GM18498 (cell line): ENCODE data around the gene ZNF568.

Source experiments
- ATAC-seq: cut with Tn5 transposase; IDR thresholded peaks from one replicate; pipeline ENCODE4 v1.9.1; 2021; ENCODE audit warnings: mild to moderate bottlenecking, moderate library complexity; ENCODE audit not compliant: unreplicated experiment

The ZNF568 gene

DNA sequence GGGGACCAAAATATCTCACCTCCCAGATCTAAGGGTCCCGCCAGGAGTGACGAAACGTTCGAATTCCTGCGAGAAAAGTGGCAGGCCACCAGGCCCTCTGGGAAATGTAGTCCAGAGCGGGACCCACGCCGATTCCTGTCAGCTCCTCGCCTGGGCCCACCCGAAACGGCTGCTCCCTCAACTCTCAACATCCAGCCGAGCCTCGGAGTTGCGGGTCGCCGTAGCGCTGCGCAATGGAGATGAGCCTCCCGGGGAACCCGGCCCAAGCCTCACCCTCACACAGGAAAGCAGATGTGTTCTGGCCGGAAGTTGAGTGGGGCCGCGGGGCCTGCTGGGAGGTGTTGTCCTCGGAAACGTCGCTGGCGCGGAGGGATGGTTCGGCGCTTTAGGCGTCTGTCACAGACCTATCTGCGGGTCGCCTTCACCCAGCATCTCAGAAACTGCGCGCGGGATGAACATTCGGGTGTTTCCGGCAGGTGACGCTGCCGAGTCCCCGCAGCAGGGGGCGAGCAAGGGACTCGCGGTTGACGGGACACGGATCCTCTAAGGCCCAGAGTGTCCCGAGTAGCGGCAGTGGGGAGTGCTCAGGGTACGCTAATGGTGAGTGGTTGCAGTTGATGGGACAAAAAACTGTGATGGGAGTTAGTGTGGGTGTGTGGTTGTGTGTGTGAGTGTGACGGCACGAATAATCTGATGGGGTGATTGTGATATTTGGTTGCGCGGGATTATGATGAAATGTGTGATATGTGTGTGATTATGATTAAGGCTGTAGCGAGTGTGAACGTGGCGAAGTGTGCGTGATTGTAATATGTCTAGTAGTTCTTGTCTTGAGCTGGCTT, at the start of gene ZNF568, which contains the start of gene ZNF829:
TSS of gene ZNF568 (plus strand) at position 341 of the 839 bp plus-strand sequence. CDS start 6,439 bp downstream, outside the sequence.
TSS of gene ZNF829 (minus strand) at position 300 of the 839 bp plus-strand sequence. CDS start 1,124 bp downstream, outside the sequence.
- peak; percentile 95 for ATAC-seq

DNA sequence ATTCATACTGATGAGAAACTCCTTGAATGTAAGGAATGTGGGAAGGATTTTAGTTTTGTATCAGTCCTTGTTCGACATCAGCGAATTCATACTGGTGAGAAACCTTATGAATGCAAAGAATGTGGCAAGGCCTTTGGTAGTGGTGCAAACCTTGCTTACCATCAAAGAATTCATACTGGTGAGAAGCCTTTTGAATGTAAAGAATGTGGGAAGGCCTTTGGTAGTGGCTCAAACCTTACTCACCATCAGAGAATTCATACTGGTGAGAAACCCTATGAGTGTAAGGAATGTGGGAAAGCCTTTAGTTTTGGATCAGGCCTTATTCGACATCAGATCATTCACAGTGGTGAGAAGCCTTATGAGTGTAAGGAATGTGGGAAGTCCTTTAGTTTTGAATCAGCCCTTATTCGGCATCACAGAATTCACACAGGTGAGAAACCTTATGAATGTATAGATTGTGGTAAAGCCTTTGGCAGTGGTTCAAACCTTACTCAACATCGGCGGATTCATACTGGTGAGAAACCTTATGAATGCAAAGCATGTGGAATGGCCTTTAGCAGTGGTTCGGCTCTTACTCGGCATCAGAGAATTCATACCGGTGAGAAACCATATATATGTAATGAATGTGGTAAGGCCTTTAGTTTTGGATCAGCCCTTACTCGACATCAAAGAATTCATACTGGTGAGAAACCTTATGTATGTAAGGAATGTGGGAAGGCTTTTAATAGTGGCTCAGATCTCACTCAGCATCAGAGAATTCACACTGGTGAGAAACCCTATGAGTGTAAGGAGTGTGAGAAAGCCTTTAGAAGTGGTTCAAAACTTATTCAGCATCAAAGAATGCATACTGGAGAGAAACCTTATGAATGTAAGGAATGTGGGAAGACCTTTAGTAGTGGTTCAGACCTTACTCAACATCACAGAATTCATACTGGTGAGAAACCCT, 38.9 kb upstream of the ZNF568 start:
- no peak for ATAC-seq

DNA sequence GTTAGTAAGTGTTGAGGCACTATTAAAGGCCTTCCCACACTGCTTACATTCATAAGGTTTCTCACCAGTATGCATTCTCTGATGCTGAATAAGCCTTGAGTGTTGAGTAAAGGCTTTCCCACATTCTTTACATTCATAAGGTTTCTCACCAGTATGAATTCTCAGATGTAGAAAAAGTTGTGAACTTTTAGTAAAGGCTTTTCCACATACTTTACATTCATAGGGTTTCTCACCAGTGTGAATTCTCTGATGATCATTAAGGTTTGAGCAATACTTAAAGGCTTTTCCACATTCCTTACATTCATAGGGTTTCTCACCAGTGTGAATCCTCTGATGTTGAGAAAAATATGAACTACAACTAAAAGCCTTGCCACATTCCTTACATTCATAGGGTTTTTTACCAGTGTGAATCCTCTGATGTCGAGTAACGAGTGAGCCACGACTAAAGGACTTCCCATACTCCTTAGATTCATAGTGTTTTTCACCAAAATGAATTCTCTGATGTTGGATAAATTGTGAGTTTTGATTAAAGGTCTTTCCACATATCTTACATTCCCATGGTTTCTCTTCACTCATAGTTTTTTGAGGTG, 24.3 kb upstream of the ZNF568 start:
- no peak for ATAC-seq

DNA sequence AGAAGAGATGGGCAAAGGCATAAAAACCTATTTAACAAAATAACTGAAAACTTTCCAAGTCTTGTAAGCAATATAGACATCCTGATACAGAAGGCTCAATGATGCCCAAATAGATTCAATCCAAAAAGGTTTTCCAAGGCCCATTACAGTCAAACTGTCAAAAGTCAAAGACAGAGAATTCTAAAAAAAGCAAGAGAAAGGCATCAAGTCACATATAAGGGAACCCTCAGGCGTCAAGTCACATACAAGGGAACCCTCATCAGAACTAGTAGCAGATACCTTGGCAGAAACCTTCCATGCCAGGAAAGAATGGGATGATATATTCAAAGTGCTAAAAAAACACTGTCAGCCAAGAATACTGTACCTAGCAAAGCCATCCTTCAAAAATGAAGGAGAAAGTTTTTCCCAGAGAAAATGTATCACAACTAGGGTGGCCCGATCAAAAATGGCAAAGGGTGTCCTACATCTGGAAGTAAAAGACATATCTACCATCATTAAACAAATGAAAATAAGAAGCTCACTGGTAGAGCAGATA, 21.2 kb upstream of the ZNF568 start:
- ATAC-seq = no peak

DNA sequence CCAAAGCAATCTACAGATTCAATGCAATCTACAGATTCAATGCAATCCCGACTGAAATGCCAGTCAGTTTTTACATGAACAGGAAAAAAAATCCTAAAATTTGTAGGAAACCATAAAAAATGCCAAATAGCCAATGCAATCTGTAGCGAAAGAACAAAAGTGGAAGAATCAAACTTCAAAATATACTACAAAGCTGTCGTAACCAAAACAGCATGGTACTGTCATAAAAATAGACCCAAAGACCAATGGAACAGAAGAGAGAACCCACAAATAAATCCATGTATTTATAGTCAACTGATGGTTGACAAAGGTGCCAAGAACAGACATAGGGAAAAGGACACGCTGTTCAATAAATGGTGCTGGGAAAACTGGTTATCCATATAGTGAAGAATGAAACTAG, 17.7 kb upstream of the ZNF568 start:
- ATAC-seq = no peak

DNA sequence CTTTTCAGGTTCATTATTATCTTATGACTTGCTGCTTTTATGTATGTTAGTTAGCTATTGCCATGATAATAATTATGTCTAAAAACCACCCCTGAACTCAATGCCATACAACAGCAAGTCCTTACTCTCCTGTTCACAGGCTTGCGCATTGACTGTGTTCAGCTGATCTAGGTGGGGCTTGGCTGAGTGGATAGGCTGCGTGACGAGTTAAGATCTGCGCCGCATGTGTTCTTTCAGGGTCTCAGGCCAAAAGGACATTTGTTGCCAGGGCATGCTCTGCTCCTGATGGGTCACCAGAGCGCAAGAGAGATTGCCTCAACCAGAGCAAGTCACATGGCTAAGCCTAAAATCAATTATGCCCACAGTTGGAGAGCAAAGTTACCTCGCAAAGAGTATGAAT, 859 bp downstream of the ZNF568 start:
- no peak for ATAC-seq

DNA sequence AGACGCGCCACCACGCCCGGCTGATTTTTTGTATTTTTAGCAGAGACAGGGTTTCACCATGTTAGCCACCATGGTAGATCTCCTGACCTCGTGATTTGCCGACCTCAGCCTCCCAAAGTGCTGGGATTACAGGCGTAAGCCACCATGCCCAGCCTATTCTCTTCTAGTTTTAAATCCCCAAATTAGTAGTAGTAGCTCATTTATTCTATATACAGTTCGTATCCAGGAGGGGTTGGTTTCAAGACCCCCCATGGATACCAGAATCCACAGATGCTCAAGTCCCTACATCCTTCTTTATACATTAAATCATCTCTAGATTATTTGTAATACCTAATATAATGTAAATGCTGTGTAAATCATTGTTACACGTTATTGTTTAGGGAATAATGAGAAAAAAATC, 2.0 kb downstream of the ZNF568 start:
- no peak for ATAC-seq

DNA sequence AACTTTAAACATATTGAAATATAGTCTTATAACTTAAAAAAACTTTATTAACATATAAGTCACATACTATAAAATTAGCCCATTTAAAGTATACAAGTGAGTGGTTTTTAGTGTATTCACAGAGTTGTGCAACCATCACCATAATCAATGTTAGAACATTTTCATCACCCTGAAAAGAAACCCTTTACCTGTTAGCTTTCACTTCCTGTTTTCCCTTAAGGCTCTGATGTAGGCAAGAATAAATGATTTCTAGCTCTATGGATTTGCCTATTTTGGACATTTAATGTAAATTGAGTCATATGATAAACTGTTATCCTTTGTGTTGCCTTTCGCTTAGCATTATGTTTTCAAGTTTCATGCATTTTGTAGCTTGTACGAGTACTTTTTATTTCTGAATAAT, 15.6 kb downstream of the ZNF568 start:
- ATAC-seq = no peak

DNA sequence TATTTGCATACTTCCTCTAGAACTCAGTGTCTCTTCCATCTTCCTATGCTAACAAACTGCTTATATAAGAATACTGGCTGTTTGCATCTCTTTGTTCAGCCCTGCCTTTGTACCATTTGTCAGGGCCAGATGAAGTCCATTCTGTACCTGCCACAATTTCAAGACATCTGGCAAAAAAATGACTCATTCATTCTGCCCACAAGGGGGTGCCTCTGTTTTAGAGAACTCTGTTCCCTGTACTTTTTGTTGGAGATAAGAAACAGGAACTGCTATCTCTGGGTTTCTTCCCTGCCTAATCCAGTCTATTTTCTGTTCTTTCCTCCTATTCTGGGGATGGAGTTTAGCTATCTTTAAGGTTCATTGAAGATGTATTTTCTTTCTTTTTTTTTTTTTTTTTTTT, 23.0 kb downstream of the ZNF568 start:
- ATAC-seq = no peak

DNA sequence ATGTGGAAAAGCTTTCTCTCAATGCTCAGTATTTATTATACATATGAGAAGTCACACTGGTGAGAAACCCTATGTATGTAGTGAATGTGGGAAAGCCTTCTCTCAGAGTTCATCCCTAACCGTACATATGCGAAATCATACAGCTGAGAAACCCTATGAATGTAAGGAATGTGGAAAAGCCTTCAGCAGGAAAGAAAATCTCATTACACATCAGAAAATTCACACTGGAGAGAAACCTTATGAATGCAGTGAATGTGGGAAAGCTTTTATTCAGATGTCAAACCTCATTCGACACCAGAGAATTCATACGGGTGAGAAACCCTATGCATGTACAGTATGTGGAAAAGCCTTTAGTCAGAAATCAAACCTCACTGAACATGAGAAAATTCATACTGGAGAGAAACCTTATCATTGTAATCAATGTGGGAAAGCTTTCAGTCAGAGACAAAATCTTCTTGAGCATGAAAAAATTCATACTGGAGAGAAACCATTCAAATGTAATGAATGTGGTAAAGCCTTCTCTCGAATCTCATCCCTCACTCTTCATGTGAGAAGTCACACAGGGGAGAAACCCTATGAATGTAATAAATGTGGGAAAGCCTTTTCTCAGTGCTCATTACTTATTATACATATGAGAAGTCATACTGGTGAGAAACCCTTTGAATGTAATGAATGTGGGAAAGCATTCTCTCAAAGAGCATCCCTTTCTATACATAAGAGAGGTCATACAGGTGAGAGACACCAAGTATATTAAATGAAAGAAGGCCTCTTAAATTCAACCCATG, 34.4 kb downstream of the ZNF568 start:
- ATAC-seq = no peak

DNA sequence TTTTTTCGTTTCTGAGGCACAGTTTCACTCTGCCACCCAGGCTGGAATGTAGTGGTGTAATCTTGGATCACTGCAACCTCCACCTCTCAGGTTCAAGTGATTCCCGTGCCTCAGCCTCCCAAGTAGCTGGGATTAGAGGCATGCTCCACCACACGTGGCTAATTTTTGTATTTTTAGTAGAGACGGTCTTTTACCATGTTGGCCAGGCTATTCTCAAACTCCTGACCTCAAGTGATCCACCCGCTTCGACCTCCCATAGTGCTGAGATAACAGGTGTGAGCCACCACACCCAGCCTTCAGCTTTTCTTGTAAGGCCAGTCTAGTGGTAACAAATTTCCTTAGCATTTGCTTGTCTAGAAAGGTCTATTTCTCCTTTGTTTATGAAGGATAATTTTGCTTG, 46.2 kb downstream of the ZNF568 start:
- ATAC-seq = no peak

DNA sequence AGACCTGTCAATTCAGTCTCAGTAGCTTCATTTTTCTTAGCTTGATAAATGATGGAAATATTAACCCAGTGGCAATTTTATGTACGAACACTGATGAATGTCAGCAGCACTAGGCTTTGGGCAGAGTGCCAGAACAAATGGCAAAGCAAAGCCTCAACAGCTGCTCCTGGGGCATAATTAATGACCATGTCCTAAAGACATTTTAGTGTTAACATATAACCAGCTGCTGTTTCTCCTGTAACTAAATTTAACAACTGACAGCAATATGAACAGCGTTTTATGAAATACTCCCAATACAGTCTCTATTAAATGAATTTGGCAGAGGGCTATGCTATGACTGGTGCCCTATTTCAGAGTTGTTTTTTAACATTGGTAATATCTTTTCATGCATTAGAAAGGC, 47.1 kb downstream of the ZNF568 start:
- ATAC-seq = no peak

DNA sequence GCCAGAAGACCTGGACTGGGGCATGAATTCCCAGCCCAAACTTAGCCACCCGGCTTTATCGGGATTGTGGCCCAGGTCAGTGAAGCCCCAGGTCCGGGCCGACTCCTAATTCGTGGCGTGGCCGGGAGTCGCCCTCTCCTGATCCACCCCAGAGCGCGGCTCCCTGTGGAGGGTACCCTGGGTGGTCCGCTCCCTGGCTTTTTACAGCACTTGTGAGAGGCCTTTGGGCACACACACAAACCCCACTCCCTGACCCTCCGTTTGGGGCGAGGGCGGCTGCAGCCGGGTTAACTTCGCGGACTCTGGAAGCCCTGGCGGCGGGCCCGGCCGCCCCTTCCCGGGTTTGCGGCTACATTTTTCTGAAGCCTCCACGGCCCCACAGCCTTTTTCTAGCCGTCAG, 56.4 kb downstream of the ZNF568 start:
- ATAC-seq = no peak

DNA sequence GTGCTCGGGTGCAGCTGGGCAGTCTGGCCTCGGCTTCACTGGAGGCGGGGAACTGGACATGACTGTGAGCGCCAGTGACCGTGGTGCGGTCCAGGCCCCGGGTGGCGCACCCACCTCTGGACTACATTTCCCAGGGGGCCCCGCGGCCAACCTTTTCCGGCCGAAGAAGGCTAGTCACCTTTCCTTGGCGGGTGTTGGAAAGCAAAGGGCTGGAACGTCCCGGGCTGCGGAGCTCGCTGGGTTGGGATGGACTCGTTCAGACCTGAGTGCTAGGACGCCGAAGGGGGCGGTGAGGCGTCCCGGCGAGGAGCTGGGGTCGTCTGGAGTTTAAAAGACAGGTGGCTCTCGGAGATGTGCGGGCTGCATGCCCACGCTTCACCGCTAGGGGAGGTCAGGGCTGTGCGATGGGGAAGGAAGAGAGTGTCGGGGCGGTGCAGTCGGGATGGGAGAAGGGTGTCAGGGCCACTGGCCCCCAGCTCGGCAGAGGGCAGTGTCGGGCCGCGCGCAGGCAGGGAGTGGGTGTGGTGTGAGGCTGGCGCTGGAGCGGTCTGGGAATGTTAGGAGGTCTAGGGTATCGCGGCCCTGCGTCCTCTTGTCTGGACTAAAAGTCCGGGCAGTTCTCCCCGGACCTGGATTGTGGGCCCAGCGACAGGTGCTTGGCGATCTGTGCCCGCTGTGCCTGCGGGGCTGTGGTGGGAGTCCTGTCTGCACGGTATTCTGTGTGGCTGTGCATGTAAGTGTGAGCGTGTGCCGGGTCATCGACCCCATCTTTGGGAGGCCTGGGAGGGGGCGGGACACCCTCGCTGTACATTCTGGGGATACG, 57.1 kb downstream of the ZNF568 start:
- ATAC-seq = peak; percentile 65

DNA sequence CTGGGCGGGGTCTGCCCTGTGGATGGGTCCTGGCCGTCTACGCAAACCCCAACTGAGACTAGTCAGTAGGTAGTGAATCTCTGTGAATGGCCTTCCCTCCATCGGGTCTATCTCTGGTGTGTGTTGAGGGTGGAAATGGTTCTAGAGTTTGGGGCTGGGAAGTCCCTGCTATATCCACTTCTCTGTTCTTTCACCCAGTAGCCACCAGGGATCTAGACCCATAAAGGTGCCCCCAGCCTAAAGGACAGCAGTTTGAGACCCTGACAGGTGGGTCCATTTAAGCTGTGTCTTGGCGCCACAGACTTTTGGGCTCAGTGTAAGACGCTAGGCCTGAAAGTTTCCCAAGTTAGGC, 57.7 kb downstream of the ZNF568 start:
- ATAC-seq = no peak

DNA sequence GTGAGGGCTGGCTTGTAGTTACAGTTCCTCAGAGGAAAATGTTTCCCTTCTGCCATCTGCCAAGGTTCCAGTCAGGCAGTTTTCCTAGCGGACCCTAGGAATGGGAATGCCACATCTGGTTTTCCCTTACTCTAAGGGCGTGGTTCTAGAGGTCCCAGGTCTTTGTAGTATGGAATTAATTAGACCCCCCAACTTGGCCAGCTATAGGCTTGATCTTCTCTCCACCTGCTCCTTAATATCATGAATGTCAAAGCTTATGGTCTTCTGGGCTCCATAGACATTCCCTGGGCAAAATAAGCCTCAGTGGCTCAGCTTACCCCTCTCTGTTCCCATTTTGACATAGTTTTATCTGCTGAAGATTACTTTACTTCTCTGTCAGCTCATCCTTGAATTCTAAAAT, 70.0 kb downstream of the ZNF568 start:
- no peak for ATAC-seq

DNA sequence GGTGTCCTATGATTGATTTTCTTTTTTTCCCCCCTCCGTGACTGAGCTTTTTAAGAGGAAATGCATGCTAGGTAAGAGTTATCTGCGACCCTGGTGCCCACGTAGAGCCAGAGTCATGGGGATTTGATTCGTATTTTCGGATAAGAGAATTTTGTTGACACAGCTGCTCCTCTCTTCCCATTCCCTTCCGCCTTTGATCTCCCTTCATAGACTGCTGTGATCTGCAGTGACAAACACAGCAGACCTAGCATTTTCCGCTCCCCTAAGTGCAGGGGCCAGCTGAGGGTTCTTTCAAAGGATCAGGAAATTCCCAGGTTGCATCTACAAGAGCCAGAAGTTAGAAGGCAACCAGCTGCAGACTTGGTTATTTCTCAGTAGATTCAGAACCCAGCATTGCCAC, 70.5 kb downstream of the ZNF568 start:
- no peak for ATAC-seq

DNA sequence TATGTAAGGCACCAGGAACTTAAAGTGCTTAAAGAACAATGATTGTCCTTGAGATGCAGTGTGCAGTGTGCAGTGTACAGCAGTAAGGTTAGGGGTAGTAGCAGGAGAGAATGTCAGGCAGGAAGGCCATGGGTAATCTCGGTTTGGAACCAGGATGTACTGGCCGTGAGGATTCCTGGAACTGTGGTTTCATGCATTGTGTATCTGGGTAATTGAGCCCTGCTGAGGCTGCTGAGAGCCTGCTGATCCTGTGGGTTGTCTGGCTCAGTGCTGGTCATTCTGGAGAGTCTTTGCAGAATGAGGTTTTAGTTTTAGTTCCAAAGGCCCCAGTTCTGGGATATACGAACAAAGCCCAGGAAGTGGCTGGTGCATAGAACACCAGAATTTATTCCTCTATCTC, 71.0 kb downstream of the ZNF568 start:
- ATAC-seq = no peak

DNA sequence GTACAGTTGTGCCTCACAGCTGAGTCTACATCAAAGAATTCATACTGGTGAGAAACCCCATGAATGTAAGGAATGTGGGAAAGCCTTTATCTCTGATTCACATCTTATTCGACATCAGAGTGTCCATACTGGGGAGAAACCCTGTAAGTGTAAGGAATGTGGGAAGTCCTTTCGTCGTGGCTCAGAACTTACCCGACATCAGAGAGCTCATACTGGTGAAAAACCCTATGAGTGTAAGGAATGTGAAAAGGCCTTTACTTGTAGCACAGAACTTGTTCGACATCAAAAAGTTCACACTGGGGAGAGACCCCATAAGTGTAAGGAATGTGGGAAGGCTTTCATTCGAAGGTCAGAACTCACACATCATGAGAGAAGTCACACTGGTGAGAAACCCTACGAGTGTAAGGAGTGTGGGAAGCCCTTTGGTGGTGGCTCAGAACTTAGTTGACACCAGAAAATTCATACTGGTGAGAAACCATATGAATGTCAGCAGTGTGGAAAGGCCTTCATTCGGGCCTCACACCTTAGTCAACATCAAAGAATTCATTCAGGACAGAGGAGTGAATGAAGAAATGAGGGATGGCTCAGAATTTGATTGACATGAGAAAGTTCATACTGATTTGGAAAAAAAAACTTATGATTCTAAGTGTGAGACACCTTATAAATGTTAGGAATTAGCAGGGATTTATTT, 81.2 kb downstream of the ZNF568 start:
- no peak for ATAC-seq
